Measurements from ENCODE around the gene CACTIN.

DNA sequence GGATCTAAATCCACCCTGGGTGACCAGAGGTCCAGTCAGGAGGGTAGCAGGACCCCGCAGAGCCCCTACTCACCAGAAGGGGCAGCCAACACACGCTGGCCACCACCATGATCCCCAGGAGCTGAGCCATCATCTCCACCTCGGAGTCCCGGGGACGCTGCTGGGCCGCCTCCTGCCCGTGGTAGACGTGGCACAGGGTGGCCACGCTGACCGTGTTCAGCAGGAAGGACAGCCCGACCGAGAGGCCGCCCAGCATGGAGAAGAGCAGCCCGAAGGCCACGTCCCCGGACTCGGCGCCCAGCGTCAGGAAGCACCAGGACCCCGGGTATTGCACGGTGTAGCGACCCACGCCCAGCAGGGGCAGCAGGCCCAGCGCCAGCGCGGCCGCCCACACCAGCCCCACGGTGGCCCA is 26.8 kb downstream of the CACTIN start:
- TF ChIP-seq POLR2A (IDR thresholded peaks at IDR 0.05; ENCODE audit: low read depth, low read length) (no peak), TAF1 (IDR thresholded peaks at IDR 0.05; ENCODE audit: borderline replicate concordance, low read depth, low read length) (no peak), POLR2AphosphoS5 (IDR thresholded peaks at IDR 0.05; ENCODE audit: low read depth, low read length) (no peak)
